ENCODE data around the gene GPD2. TPM values are rescaled to one million over a fixed set of nuclear protein-coding genes. Genes with fewer than 3 reads are reported as not detected.

The GPD2 gene
- total and polyA plus RNA-seq, 2 of the 8 experiments (the other 6 are each of a cell fraction or from before 2014, with no cell fraction given) = 8.4 to 43.1 TPM

DNA sequence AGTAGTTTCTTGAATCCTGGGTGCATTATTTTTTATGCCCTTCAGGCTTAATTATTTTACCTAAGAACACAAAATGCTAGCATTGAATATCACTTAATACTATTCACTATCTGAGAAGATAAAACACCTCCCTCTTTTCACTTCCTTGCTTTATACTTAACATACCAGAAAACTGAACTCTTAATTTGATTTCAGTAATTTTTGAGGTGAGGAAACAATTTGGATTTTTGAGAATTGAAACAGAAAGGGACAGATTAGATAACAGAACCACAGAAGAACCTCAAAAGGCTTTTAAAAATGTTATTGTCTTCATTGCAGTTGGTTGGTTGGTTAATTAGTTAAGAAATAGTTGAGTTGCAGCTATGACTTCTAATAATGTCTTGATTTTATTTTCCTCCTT is 69.5 kb downstream of the GPD2 start:
- H2BK5ac ChIP-seq (ENCODE audit: low read depth, low read length) = no peak overlapping the region
- H4K20me1 ChIP-seq (replicated peaks in 1 of 2; ENCODE audit: control insufficient read depth in 1 of 2, insufficient read depth in 2 of 2, low read length in 2 of 2) = no peaks in the 10 kb centered on the region
- no peak overlapping the region for H3K4me3 ChIP-seq (ENCODE audit: extremely low read depth in 1 of 4, insufficient read depth in 2 of 4, low read depth in 3 of 4, low read length in 4 of 4)
- DNase-seq (ENCODE audit: low read depth in 1 of 2, low spot score in 2 of 2) (no peak), FAIRE-seq (no peak)
- no peak overlapping the region for H2AK5ac ChIP-seq (ENCODE audit: low read depth, low read length)
- H3K27ac ChIP-seq (ENCODE audit: low read depth, low read length) = no peak overlapping the region
- H4K5ac ChIP-seq (ENCODE audit: insufficient read length, low read depth, low read length) = no peak overlapping the region
- H4K8ac ChIP-seq (ENCODE audit: extremely low read depth, insufficient read depth, low read length) = no peak overlapping the region
- peak overlapping the region in 1 of 4 experiments; percentile 49; a peak in 1 of 7 replicates for H3K9ac ChIP-seq (replicated peaks in 1 of 4; ENCODE audit: extremely low read depth in 1 of 4, low read depth in 3 of 4, low read length in 3 of 4)
- no peak overlapping the region for H2BK20ac ChIP-seq (ENCODE audit: low read length)
- no peaks in the 10 kb centered on the region for H3K36me3 ChIP-seq (ENCODE audit: control insufficient read depth in 2 of 4, insufficient read depth in 4 of 4, low read length in 3 of 4)
- no peak overlapping the region for H2BK12ac ChIP-seq (ENCODE audit: low read depth, low read length)
- no peak overlapping the region for H3K14ac ChIP-seq (ENCODE audit: insufficient read length)
- H3K23me2 ChIP-seq (ENCODE audit: low read depth, low read length) = no peaks in the 10 kb centered on the region
- H3K79me1 ChIP-seq (ENCODE audit: low read depth, low read length) = no peaks in the 10 kb centered on the region
- H3K56ac ChIP-seq (replicated peaks; ENCODE audit: insufficient read length, low read depth, low read length) = no peak overlapping the region
- no peak overlapping the region for H2AFZ ChIP-seq (ENCODE audit: low read length)
- H3K23ac ChIP-seq (ENCODE audit: insufficient read length) = no peak overlapping the region
- H3K79me2 ChIP-seq (ENCODE audit: control insufficient read depth in 1 of 2, insufficient read depth in 2 of 2, low read length in 2 of 2) = no peaks in the 10 kb centered on the region; a peak in 1 of 4 replicates
- ChIA-PET POLR2A (ENCODE audit: partially characterized antibody) (no interaction called here), CTCF (ENCODE audit: partially characterized antibody) (no interaction called here)
- H3K4me2 ChIP-seq (ENCODE audit: insufficient read depth in 1 of 2, low read depth in 2 of 2, low read length in 2 of 2) = no peak overlapping the region
- H3K4ac ChIP-seq (replicated peaks; ENCODE audit: insufficient read length, low read depth, low read length) = no peak overlapping the region
- no peak overlapping the region for H2BK120ac ChIP-seq (replicated peaks; ENCODE audit: low read depth, low read length)
- H3K18ac ChIP-seq (ENCODE audit: extremely low read depth, low read length) = no peak overlapping the region
- H3K9me3 ChIP-seq (ENCODE audit: insufficient read depth in 2 of 2, low read depth in 1 of 2, low read length in 1 of 2) = no peaks in the 10 kb centered on the region
- no peaks in the 10 kb centered on the region for H3K27me3 ChIP-seq (replicated peaks in 1 of 4; ENCODE audit: control insufficient read depth in 3 of 4, extremely low read depth in 1 of 4, insufficient read depth in 3 of 4, low read length in 3 of 4)
- no peaks in the 10 kb centered on the region for H3K4me1 ChIP-seq (replicated peaks in 1 of 4; ENCODE audit: control insufficient read depth in 3 of 4, insufficient read depth in 4 of 4, low read length in 3 of 4)
- H2BK15ac ChIP-seq (ENCODE audit: low read length) = no peak overlapping the region
- no peak overlapping the region for H4K91ac ChIP-seq (replicated peaks; ENCODE audit: insufficient read length, low read length)
- TF ChIP-seq JUND (IDR thresholded peaks at IDR 0.05; ENCODE audit: low read length) (no peak), CREB1 (IDR thresholded peaks at IDR 0.05) (no peak)

Measured in H1 (cell line).